Fibroblast of skin of abdomen (primary cell): ENCODE results near the gene CEP112.
"Not testable (repeated sequence)": the region's sequence is repeated elsewhere in the genome, so short reads cannot be mapped to it uniquely, and the experiment has no call there.

Experiments used
- DNase-seq: peaks from one replicate; pipeline ENCODE4 v3.0.0-alpha.2; 2013

Gene CEP112

GRCh38 chr17:65820306-65820705, 371.6 kb downstream of the CEP112 start:
- no peak for DNase-seq

GRCh38 chr17:65819810-65820209, 372.1 kb downstream of the CEP112 start:
- DNase-seq, result no peak

- no peak for DNase-seq
These were observed 374.0 kb downstream of the CEP112 start for GRCh38 chr17:65817951-65818350.

- DNase-seq, result no peak
These were observed 377.5 kb downstream of the CEP112 start for GRCh38 chr17:65814418-65814817.

GRCh38 chr17:65813306-65813705, 378.6 kb downstream of the CEP112 start:
- no peak for DNase-seq

- DNase-seq, result no peak
These were observed 380.9 kb downstream of the CEP112 start for GRCh38 chr17:65811043-65811442.

- no peak for DNase-seq
These were observed 382.6 kb downstream of the CEP112 start for GRCh38 chr17:65809366-65809765.

GRCh38 chr17:65808566-65808965, 383.4 kb downstream of the CEP112 start:
- not testable (repeated sequence) for DNase-seq

GRCh38 chr17:65807361-65807760, 384.6 kb downstream of the CEP112 start:
- DNase-seq, result no peak

- DNase-seq, result no peak
These were observed 390.4 kb downstream of the CEP112 start for GRCh38 chr17:65801513-65801912.

GRCh38 chr17:65800655-65801054, 391.3 kb downstream of the CEP112 start:
- no peak for DNase-seq

GRCh38 chr17:65799869-65800268, 392.1 kb downstream of the CEP112 start:
- DNase-seq, result no peak

- DNase-seq, result no peak
These were observed 392.5 kb downstream of the CEP112 start for GRCh38 chr17:65799454-65799853.

GRCh38 chr17:65797809-65798208, 394.1 kb downstream of the CEP112 start:
- DNase-seq, result no peak

- no peak for DNase-seq
These were observed 394.8 kb downstream of the CEP112 start for GRCh38 chr17:65797101-65797500.

- no peak for DNase-seq
These were observed 397.4 kb downstream of the CEP112 start for GRCh38 chr17:65794572-65794971.

- no peak for DNase-seq
These were observed 401.7 kb downstream of the CEP112 start for GRCh38 chr17:65790241-65790640.

GRCh38 chr17:65787503-65787902, 404.4 kb downstream of the CEP112 start:
- no peak for DNase-seq

GRCh38 chr17:65786479-65786878, 405.5 kb downstream of the CEP112 start:
- no peak for DNase-seq

GRCh38 chr17:65785109-65785508, 406.8 kb downstream of the CEP112 start:
- DNase-seq, result peak; percentile 97

GRCh38 chr17:65783845-65784334, 408.0 kb downstream of the CEP112 start:
- peak; percentile 86 for DNase-seq

GRCh38 chr17:65782104-65782706, 409.7 kb downstream of the CEP112 start:
- DNase-seq, result not testable (repeated sequence)

- no peak for DNase-seq
These were observed 411.8 kb downstream of the CEP112 start for GRCh38 chr17:65780111-65780510.

- no peak for DNase-seq
These were observed 415.0 kb downstream of the CEP112 start for GRCh38 chr17:65776890-65777289.

- DNase-seq, result peak; percentile 18
These were observed 417.1 kb downstream of the CEP112 start for GRCh38 chr17:65774787-65775186.
